HEK293 (cell line): ENCODE measurements around the gene LRP1-AS.

ENCODE experiments used
- CTCF ChIA-PET: fragments of 350-600 bp; formaldehyde crosslinking; extraction: SDS; loops from one replicate; lab custom pipeline; 2021; ENCODE audit warnings: antibody characterized with exemption; lab: Yijun Ruan, JAX
- POLR2A ChIA-PET: fragments of 300-600 bp; formaldehyde crosslinking; extraction: SDS; loops from one replicate; lab custom pipeline; 2020; ENCODE audit warnings: antibody characterized with exemption, inconsistent platforms; lab: Yijun Ruan, JAX
- H3K27ac ChIP-seq: fragments of 200-500 bp; sonication (Bioruptor generic); 2 replicates; pipeline ENCODE4 v1.5.1; 2014; ENCODE audit warnings: low read depth, low read length, control low read depth, inconsistent platforms; ENCODE audit errors: extremely low read depth
- H3K36me3 ChIP-seq, 2 experiments: fragments of 200-500 bp in 1 of 2; sonication (Bioruptor generic) in 1 of 2; 1 replicate in 1 of 2; 2 replicates in 1 of 2; pipeline ENCODE4 v1.5.1; 2014 to 2017; ENCODE audit warnings: inconsistent platforms in 2 of 2, low read length in 2 of 2; ENCODE audit not compliant: control insufficient read depth in 2 of 2, insufficient read depth in 1 of 2
- H3K4me1 ChIP-seq: fragments of 200-500 bp; sonication (Bioruptor generic); 2 replicates; pipeline ENCODE4 v1.5.1; 2014; ENCODE audit warnings: mild to moderate bottlenecking, low read length, inconsistent platforms; ENCODE audit not compliant: control insufficient read depth, insufficient read depth
- H3K4me3 ChIP-seq: 2 replicates; pipeline ENCODE4 v1.5.1; 2011; ENCODE audit warnings: low read depth, mild to moderate bottlenecking, control low read depth, low read length, moderate library complexity
- H3K9me3 ChIP-seq: fragments of 200-500 bp; sonication (Bioruptor generic); 2 replicates; pipeline ENCODE4 v1.5.1; 2014; ENCODE audit warnings: low read depth, low read length, inconsistent platforms; ENCODE audit not compliant: control insufficient read depth, insufficient read depth
- FEZF1 ChIP-seq: fragments of 450-650 bp; formaldehyde crosslinking; IDR thresholded peaks from 2 replicates; pipeline ENCODE4 v1.5.1; 2016; ENCODE audit warnings: missing biosample characterization, missing genetic modification characterization
- GFI1B ChIP-seq: fragments of 450-650 bp; formaldehyde crosslinking; IDR thresholded peaks from 2 replicates; pipeline ENCODE4 v1.5.1; 2016; ENCODE audit warnings: missing biosample characterization, missing genetic modification characterization
- IKZF3 ChIP-seq: fragments of 450-650 bp; IDR thresholded peaks from 2 replicates; pipeline ENCODE4 v1.5.0; 2018; ENCODE audit warnings: missing biosample characterization, mild to moderate bottlenecking, missing genetic modification characterization, moderate library complexity
- PRDM1 ChIP-seq: fragments of 450-650 bp; formaldehyde crosslinking; IDR thresholded peaks from 2 replicates; pipeline ENCODE4; 2016; ENCODE audit warnings: missing biosample characterization, missing genetic modification characterization
- SCRT2 ChIP-seq: fragments of 450-650 bp; formaldehyde crosslinking; IDR thresholded peaks from 2 replicates; pipeline ENCODE4 v1.5.1; 2016; ENCODE audit warnings: missing biosample characterization, missing genetic modification characterization
- SETDB1 ChIP-seq: IDR thresholded peaks from one replicate; pipeline ENCODE4 v1.6.1; 2017; ENCODE audit warnings: mild to moderate bottlenecking, low read length, moderate library complexity, mixed read lengths; ENCODE audit not compliant: insufficient read length
- ZBTB7A ChIP-seq: fragments of 450-650 bp; formaldehyde crosslinking; IDR thresholded peaks from 2 replicates; pipeline ENCODE4 v1.5.1; 2016; ENCODE audit warnings: low read depth, missing biosample characterization, missing genetic modification characterization
- ZFHX2 ChIP-seq: fragments of 450-650 bp; formaldehyde crosslinking; conservative IDR thresholded peaks from 2 replicates; pipeline ENCODE4 v1.5.1; 2016; ENCODE audit warnings: missing biosample characterization, missing genetic modification characterization
- ZNF114 ChIP-seq: fragments of 450-650 bp; formaldehyde crosslinking; IDR thresholded peaks from 2 replicates; pipeline ENCODE4 v1.5.0; 2017; ENCODE audit warnings: missing biosample characterization, missing genetic modification characterization
- ZNF211 ChIP-seq: fragments of 450-650 bp; formaldehyde crosslinking; IDR thresholded peaks from 2 replicates; pipeline ENCODE4 v1.5.1; 2016; ENCODE audit warnings: low read depth, missing biosample characterization, missing genetic modification characterization
- ZNF335 ChIP-seq: fragments of 450-650 bp; formaldehyde crosslinking; conservative IDR thresholded peaks from 2 replicates; pipeline ENCODE4 v1.5.1; 2016; ENCODE audit warnings: missing biosample characterization, missing genetic modification characterization
- ZNF404 ChIP-seq: fragments of 450-650 bp; formaldehyde crosslinking; IDR thresholded peaks from 2 replicates; pipeline ENCODE4 v1.5.1; 2017; ENCODE audit warnings: missing biosample characterization, missing genetic modification characterization
- ZNF433 ChIP-seq: fragments of 450-650 bp; formaldehyde crosslinking; IDR thresholded peaks from 2 replicates; pipeline ENCODE4 v1.5.1; 2016; ENCODE audit warnings: missing biosample characterization, missing genetic modification characterization, low read depth
- ZNF473 ChIP-seq: fragments of 450-650 bp; formaldehyde crosslinking; IDR thresholded peaks from 2 replicates; pipeline ENCODE4 v1.5.1; 2017; ENCODE audit warnings: missing biosample characterization, missing genetic modification characterization
- ZNF48 ChIP-seq: fragments of 450-650 bp; formaldehyde crosslinking; IDR thresholded peaks from 2 replicates; pipeline ENCODE4 v1.5.1; 2016; ENCODE audit warnings: missing biosample characterization, missing genetic modification characterization
- ZNF530 ChIP-seq: fragments of 450-650 bp; formaldehyde crosslinking; IDR thresholded peaks from 2 replicates; pipeline ENCODE4 v1.5.1; 2016; ENCODE audit warnings: low read depth, missing biosample characterization, missing genetic modification characterization
- ZNF544 ChIP-seq: fragments of 450-650 bp; formaldehyde crosslinking; IDR thresholded peaks from 2 replicates; pipeline ENCODE4 v1.5.0; 2017; ENCODE audit warnings: missing biosample characterization, missing genetic modification characterization
- ZNF621 ChIP-seq: fragments of 450-650 bp; formaldehyde crosslinking; IDR thresholded peaks from 2 replicates; pipeline ENCODE4 v1.5.1; 2017; ENCODE audit warnings: missing biosample characterization, missing genetic modification characterization
- ZNF629 ChIP-seq: fragments of 450-650 bp; formaldehyde crosslinking; IDR thresholded peaks from 2 replicates; pipeline ENCODE4 v1.5.1; 2017; ENCODE audit warnings: missing biosample characterization, missing genetic modification characterization
- ZNF670 ChIP-seq: fragments of 450-650 bp; formaldehyde crosslinking; IDR thresholded peaks from 2 replicates; pipeline ENCODE4 v1.5.1; 2016; ENCODE audit warnings: missing biosample characterization, missing genetic modification characterization, low read depth
- ZNF830 ChIP-seq: fragments of 450-650 bp; IDR thresholded peaks from 2 replicates; pipeline ENCODE4 v1.5.0; 2018; ENCODE audit warnings: missing biosample characterization, missing genetic modification characterization, low read depth, mild to moderate bottlenecking, moderate library complexity
- TF ChIP-seq, protein P1 (sequence below): fragments of 450-650 bp; formaldehyde crosslinking; optimal IDR thresholded peaks from 2 replicates; pipeline ENCODE3; 2016; ENCODE audit warnings: missing biosample characterization, mild to moderate bottlenecking, missing genetic modification characterization

The LRP1-AS gene

DNA sequence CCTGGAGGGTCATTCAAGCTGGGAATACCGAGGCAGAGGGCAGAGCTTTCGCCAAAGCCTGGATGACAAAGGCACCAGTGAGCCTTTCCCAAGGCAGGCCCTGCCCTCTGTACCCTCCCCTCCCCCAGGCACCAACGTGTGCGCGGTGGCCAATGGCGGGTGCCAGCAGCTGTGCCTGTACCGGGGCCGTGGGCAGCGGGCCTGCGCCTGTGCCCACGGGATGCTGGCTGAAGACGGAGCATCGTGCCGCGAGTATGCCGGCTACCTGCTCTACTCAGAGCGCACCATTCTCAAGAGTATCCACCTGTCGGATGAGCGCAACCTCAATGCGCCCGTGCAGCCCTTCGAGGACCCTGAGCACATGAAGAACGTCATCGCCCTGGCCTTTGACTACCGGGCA is 38.0 kb upstream of the LRP1-AS start:
- no peak for TF ChIP-seq ZNF404 (tag by site-specific recombination)
- TF ChIP-seq SCRT2 (tag by site-specific recombination): 0 out of 2 replicates have a peak, but pooled peaks have one; percentile 16
- ChIA-PET POLR2A (no interaction called here), CTCF (interaction anchor here (1.0 to 10.4 kb wide), 5 partner anchors 13 to 198 kb away, joined by 3 to 141 read pairs (median 6); partner anchors contain the start of gene LRP1)
- no peak overlapping the region for H3K27ac ChIP-seq
- H3K4me3 ChIP-seq: no peak overlapping the region
- no peaks in the 10 kb centered on the region for H3K9me3 ChIP-seq
- H3K4me1 ChIP-seq: no peaks in the 10 kb centered on the region
- peaks cover 0 to 85% of the 10 kb centered on the region in 2 experiments; a peak in 1 of 3 replicates for H3K36me3 ChIP-seq

DNA sequence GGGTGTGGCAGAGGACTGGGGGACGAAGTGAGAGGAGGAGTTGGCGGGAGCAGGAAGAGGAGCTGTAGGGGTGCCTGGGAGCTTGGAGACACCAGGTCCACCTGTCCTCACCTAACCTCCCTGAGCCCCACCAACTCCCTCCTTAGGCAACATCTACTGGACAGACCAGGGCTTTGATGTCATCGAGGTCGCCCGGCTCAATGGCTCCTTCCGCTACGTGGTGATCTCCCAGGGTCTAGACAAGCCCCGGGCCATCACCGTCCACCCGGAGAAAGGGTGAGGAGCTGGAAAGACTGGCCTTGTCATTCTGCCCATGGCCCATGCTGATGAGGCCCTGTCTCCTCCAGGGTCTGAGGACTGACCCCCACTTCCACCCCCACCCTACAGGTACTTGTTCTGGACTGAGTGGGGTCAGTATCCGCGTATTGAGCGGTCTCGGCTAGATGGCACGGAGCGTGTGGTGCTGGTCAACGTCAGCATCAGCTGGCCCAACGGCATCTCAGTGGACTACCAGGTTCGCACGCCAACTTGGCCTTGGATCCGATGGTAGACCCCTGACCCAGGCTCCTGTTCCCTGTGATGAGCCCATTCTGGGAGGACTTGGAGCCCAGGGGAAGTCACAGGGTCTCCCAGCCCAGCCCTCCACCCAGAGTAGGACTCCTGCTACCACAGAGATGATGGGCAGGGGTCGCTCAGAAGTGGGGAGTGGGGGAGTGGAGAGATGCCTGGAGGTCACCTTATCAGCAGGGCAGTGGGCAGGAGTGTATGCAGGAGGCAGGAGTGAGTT is 36.7 kb upstream of the LRP1-AS start:
- no peak overlapping the region for H3K27ac ChIP-seq
- peaks cover 0 to 85% of the 10 kb centered on the region in 2 experiments; a peak in 1 of 3 replicates for H3K36me3 ChIP-seq
- no peaks in the 10 kb centered on the region for H3K4me1 ChIP-seq
- CTCF ChIA-PET: interaction anchor here (0.5 to 10.4 kb wide), 12 partner anchors 12 to 273 kb away, joined by 3 to 141 read pairs (median 6); partner anchors contain the start of genes LRP1 and NEMP1
- POLR2A ChIA-PET: interaction anchor here (1.4 kb wide), 1 partner anchor 72 kb away, joined by 3 read pairs; no protein-coding TSS in a partner anchor
- no peaks in the 10 kb centered on the region for H3K9me3 ChIP-seq
- H3K4me3 ChIP-seq: no peak overlapping the region
- TF ChIP-seq ZNF335 (tag by site-specific recombination) (no peak), GFI1B (tag by site-specific recombination) (no peak), SETDB1 (no peak), ZNF621 (tag by site-specific recombination) (no peak), PRDM1 (no peak), ZNF433 (no peak), ZNF530 (tag by site-specific recombination) (no peak), ZFHX2 (tag by site-specific recombination) (no peak), ZBTB7A (tag by site-specific recombination) (no peak), ZNF473 (tag by site-specific recombination) (no peak), IKZF3 (no peak), ZNF211 (tag by site-specific recombination) (no peak), ZNF544 (tag by site-specific recombination) (no peak), ZNF629 (tag by site-specific recombination) (no peak), ZNF114 (no peak), ZNF48 (tag by site-specific recombination) (no peak), FEZF1 (tag by site-specific recombination) (no peak), ZNF670 (tag by site-specific recombination) (no peak), ZNF830 (tag by site-specific recombination) (no peak)
- TF ChIP-seq, protein P1, sequence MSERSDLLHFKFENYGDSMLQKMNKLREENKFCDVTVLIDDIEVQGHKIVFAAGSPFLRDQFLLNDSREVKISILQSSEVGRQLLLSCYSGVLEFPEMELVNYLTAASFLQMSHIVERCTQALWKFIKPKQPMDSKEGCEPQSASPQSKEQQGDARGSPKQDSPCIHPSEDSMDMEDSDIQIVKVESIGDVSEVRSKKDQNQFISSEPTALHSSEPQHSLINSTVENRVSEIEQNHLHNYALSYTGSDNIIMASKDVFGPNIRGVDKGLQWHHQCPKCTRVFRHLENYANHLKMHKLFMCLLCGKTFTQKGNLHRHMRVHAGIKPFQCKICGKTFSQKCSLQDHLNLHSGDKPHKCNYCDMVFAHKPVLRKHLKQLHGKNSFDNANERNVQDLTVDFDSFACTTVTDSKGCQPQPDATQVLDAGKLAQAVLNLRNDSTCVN (tag by site-specific recombination): no peak
